ENCODE results near the gene ENPEP.

- TF ChIP-seq POLR2AphosphoS5 (IDR thresholded peaks at IDR 0.05; ENCODE audit: low read depth, low read length) (no peak), IRF9 (CRISPR knock-in tag; IDR thresholded peaks at IDR 0.05; ENCODE audit: borderline replicate concordance) (no peak), FOXK2 (IDR thresholded peaks at IDR 0.05) (no peak), NFE2L2 (IDR thresholded peaks at IDR 0.05; ENCODE audit: low read length) (no peak), ZKSCAN1 (IDR thresholded peaks at IDR 0.05; ENCODE audit: low read length) (no peak), ZNF121 (CRISPR knock-in tag; IDR thresholded peaks at IDR 0.05) (no peak), KDM2A (CRISPR knock-in tag; IDR thresholded peaks at IDR 0.05; ENCODE audit: borderline replicate concordance, low read depth) (no peak), RFX1 (IDR thresholded peaks at IDR 0.05) (no peak), ZNF776 (CRISPR knock-in tag; IDR thresholded peaks at IDR 0.05) (no peak), JUND (CRISPR knock-in tag; IDR thresholded peaks at IDR 0.05) (no peak)
- TF ChIP-seq, protein P1, sequence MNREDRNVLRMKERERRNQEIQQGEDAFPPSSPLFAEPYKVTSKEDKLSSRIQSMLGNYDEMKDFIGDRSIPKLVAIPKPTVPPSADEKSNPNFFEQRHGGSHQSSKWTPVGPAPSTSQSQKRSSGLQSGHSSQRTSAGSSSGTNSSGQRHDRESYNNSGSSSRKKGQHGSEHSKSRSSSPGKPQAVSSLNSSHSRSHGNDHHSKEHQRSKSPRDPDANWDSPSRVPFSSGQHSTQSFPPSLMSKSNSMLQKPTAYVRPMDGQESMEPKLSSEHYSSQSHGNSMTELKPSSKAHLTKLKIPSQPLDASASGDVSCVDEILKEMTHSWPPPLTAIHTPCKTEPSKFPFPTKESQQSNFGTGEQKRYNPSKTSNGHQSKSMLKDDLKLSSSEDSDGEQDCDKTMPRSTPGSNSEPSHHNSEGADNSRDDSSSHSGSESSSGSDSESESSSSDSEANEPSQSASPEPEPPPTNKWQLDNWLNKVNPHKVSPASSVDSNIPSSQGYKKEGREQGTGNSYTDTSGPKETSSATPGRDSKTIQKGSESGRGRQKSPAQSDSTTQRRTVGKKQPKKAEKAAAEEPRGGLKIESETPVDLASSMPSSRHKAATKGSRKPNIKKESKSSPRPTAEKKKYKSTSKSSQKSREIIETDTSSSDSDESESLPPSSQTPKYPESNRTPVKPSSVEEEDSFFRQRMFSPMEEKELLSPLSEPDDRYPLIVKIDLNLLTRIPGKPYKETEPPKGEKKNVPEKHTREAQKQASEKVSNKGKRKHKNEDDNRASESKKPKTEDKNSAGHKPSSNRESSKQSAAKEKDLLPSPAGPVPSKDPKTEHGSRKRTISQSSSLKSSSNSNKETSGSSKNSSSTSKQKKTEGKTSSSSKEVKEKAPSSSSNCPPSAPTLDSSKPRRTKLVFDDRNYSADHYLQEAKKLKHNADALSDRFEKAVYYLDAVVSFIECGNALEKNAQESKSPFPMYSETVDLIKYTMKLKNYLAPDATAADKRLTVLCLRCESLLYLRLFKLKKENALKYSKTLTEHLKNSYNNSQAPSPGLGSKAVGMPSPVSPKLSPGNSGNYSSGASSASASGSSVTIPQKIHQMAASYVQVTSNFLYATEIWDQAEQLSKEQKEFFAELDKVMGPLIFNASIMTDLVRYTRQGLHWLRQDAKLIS (CRISPR knock-in tag; IDR thresholded peaks at IDR 0.05): no peak
- TF ChIP-seq, protein P2, sequence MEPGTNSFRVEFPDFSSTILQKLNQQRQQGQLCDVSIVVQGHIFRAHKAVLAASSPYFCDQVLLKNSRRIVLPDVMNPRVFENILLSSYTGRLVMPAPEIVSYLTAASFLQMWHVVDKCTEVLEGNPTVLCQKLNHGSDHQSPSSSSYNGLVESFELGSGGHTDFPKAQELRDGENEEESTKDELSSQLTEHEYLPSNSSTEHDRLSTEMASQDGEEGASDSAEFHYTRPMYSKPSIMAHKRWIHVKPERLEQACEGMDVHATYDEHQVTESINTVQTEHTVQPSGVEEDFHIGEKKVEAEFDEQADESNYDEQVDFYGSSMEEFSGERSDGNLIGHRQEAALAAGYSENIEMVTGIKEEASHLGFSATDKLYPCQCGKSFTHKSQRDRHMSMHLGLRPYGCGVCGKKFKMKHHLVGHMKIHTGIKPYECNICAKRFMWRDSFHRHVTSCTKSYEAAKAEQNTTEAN (CRISPR knock-in tag; conservative IDR thresholded peaks at IDR 0.05): no peak
Measured at GRCh38 chr4:110532901-110533589, 57.1 kb downstream of the ENPEP start.

Measured in HepG2 (cell line).